K562 treated with DMSO at 1 percent for 24 hours (cell line): ENCODE data around the gene SCN1A. TPM values are rescaled to one million over a fixed set of nuclear protein-coding genes. Genes with fewer than 3 reads are reported as not detected.

ENCODE experiments used
- total RNA-seq: library from RNA; unstranded; fragments of 300-600 nt; gene quantifications from 2 replicates; pipeline ENCODE4 v1.2.3, GENCODE V29; 2022; ENCODE audit warnings: low read depth; ENCODE audit not compliant: insufficient read depth

SCN1A gene
- not detected in 2 replicates for total RNA-seq

GRCh38 chr2:166127217-166128155 is at the start of gene SCN1A:
TSS of gene SCN1A (minus strand) at chr2:166128020. CDS start at chr2:166073621, 54,399 bp downstream.

GRCh38 chr2:165953655-165954606 is 173.9 kb downstream of the SCN1A start, which contains the start of gene TTC21B:
TSS of gene TTC21B (minus strand) at chr2:165953776. CDS start at chr2:165953705, 71 bp downstream.

Other genes starting within 250 kb of the SCN1A start
- 6.4 and 7.3 TPM in 2 replicates for gene TTC21B, start 174.2 kb downstream of the SCN1A start, total RNA-seq
- gene SCN9A, start 247.9 kb upstream of the SCN1A start, total RNA-seq: 13.5 and 14.8 TPM in 2 replicates